PFSK-1 (cell line): Measurements from ENCODE around the gene MRPS7.

Source experiments
- FOXP2 ChIP-seq: optimal IDR thresholded peaks from 2 replicates; pipeline ENCODE3; 2011; ENCODE audit warnings: borderline replicate concordance, control low read depth, inconsistent platforms; ENCODE audit not compliant: insufficient read depth; ENCODE audit errors: extremely low read length, extremely low read depth
- POLR2AphosphoS5 ChIP-seq: IDR thresholded peaks from 2 replicates; pipeline ENCODE4 v1.6.1; 2012; ENCODE audit warnings: low read depth, mild to moderate bottlenecking, control low read depth, low read length, moderate library complexity
- REST ChIP-seq, 2 experiments: IDR thresholded peaks; 2 replicates each; pipeline versions ENCODE4 v1.6.1 to v1.8.0; 2011 to 2012; ENCODE audit warnings: low read depth in 2 of 2, low read length in 2 of 2, control low read depth in 1 of 2, inconsistent platforms in 1 of 2, mild to moderate bottlenecking in 1 of 2, moderate library complexity in 1 of 2; ENCODE audit not compliant: insufficient read depth in 1 of 2
- SIN3A ChIP-seq: IDR thresholded peaks from 2 replicates; pipeline ENCODE4 v1.6.1; 2012; ENCODE audit warnings: mild to moderate bottlenecking, low read length, moderate library complexity, borderline replicate concordance; ENCODE audit not compliant: insufficient read depth

DNA sequence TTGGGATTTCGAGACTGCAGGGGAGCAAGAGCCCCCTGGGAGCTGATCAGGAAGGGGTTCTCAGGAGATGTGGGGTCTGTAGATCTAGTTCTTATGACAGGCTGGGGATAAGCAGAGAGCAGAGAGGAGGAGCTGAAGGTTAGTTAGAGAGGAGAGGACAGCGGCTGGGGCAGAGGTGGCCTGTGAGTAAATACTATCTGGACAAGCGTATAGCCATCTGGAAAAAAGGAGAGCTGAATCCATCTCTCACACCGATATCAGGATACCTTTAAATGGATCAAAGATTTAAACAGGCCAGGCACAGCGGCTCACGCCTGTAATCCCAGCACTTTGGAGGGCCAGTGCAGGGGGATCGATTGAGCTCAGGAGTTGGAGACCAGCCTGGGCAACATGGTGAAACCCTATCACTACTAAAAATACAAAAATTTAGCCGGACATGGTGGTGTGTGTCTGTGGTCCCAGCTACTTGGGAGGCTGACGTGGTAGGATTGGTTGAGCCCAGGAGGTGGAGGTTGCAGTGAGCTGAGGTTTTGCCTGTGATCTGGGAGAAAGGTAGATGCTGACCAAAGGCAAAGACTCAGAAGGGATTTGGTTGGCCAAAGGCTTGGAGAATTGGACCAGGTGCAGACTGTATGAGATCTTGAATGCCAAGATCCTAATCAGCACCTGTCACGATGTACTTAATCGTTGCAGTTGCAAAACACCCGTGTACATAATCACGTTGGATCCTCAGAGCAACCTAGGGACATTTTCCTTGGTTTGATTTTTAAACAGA, 46.5 kb downstream of the MRPS7 start:
- TF ChIP-seq REST (IDR thresholded peaks at IDR 0.05; ENCODE audit: insufficient read depth in 1 of 2, low read depth in 2 of 2, low read length in 2 of 2): no peak
- TF ChIP-seq FOXP2: no peak
- no peak for TF ChIP-seq SIN3A
- TF ChIP-seq POLR2AphosphoS5: no peak
